SKM-1 treated with dmso at 0.1 percent for 144 hours (cell line): ENCODE measurements around the gene EIF4A2.
A peak's percentile ranks its signal among the peaks of the same experiment; 100 is the strongest.
"Not testable (repeated sequence)": the region's sequence is repeated elsewhere in the genome, so short reads cannot be mapped to it uniquely, and the experiment has no call there.

Experiments
- DNase-seq: peaks from one replicate; lab custom pipeline; 2025; ENCODE audit not compliant: unreplicated experiment; lab: John Stamatoyannopoulos, UW

Gene EIF4A2

GRCh38 chr3:186818956-186819355, 35.6 kb downstream of the EIF4A2 start:
- DNase-seq = no peak

- DNase-seq = peak; percentile 21
These were observed 38.3 kb downstream of the EIF4A2 start for GRCh38 chr3:186821429-186822387.

- DNase-seq = not testable (repeated sequence)
These were observed 39.0 kb downstream of the EIF4A2 start for GRCh38 chr3:186822388-186822759.

GRCh38 chr3:186823386-186823785, 40.0 kb downstream of the EIF4A2 start:
- DNase-seq = no peak

- no peak for DNase-seq
These were observed 41.2 kb downstream of the EIF4A2 start for GRCh38 chr3:186824430-186825139.

- no peak for DNase-seq
These were observed 42.0 kb downstream of the EIF4A2 start for GRCh38 chr3:186825294-186825821.

GRCh38 chr3:186825872-186826409, 42.6 kb downstream of the EIF4A2 start:
- no peak for DNase-seq

GRCh38 chr3:186826410-186826975, 43.1 kb downstream of the EIF4A2 start:
- DNase-seq = no peak

GRCh38 chr3:186826976-186827857, 43.8 kb downstream of the EIF4A2 start:
- peak; percentile 90 for DNase-seq

- no peak for DNase-seq
These were observed 45.0 kb downstream of the EIF4A2 start for GRCh38 chr3:186828340-186828739.

- DNase-seq = no peak
These were observed 48.4 kb downstream of the EIF4A2 start for GRCh38 chr3:186831798-186832197.

- no peak for DNase-seq
These were observed 48.9 kb downstream of the EIF4A2 start for GRCh38 chr3:186832276-186832675.
